ENCODE measurements around the gene UTS2R.

The UTS2R gene

DNA sequence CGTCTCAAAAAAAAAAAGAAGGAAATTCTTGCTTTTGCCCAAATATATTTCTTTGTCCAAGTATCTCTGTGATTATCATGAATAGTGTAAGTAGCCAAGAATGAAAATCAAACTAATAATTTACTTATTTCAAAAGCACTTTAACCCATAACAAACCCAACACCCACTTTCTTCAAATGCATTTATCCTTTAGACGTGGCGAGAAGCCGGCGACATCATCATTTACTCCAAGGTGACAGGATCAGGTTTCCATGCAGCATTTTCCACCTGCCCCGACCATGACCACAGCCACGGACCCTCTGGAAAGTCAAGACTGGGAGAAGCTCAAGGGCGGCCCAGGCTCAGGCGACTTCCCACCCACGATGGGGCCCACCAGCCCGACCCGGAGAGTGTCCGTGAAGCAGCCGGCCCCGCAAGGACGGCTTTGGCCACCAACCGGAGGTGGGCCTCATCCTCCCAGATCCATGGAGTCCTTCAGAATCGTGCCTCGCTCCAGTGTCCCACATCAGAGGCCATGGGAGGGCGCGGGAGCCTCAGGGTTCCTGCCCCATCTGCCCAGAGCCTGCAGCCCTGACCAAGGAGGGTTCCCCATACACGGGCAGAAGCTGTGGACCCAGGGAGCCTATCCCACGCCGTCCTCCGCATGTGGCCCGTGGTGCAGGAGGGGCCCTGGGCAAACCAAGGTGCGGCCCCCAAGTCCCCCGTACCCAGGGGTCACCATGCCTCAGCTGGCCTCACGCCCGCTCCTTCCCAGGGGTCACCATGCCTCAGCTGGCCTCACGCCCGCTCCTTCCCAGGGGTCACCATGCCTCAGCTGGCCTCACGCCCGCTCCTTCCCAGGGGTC is 18.7 kb downstream of the UTS2R start:
- Histone ChIP-seq H3K9me3 (ENCODE audit: control insufficient read depth in 1 of 2, low read length in 2 of 2) (no peaks in the 10 kb centered on the region), H3K4me3 (ENCODE audit: low read depth in 1 of 2, low read length in 2 of 2) (no peak overlapping the region), H3K36me3 (ENCODE audit: control insufficient read depth in 1 of 2, insufficient read depth in 2 of 2, low read length in 2 of 2) (peaks cover 0 to 16% of the 10 kb centered on the region in 2 donors), H3K27ac (ENCODE audit: low read depth, low read length) (no peak overlapping the region), H3K27me3 (ENCODE audit: control insufficient read depth in 1 of 2, insufficient read depth in 2 of 2, low read length in 2 of 2) (peaks cover 16 to 19% of the 10 kb centered on the region in 2 donors), H3K4me1 (ENCODE audit: control insufficient read depth in 1 of 2, insufficient read depth in 2 of 2, low read length in 2 of 2) (peaks cover 0 to 10% of the 10 kb centered on the region in 2 donors), H3K9ac (ENCODE audit: low read depth in 1 of 2, low read length in 2 of 2) (no peak overlapping the region)

DNA sequence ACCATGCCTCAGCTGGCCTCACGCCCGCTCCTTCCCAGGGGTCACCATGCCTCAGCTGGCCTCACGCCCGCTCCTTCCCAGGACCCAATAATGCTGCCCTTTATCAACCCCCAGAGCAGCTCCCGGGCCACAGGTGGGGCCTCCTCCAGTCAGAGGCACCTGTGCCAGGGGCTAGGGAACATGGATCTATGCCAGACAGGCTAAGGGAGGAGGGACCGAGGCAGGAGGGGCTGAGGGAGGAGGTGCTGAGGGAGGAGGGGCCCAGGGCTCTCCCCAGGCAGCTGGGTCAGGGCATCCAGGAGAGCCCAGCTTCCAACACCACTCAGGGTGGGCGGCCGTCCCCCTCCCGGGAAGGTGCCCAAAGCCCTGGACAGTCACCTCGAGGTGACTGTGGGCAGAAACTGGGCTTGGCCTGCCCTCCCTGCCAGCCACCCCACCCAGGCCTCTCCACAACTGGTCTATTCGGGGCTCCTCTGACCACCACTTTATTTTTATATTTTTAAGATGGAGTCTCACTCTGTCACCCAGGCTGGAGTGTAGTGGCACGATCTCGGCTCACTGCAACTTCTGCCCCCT is 19.4 kb downstream of the UTS2R start:
- Histone ChIP-seq H3K4me3 (ENCODE audit: low read depth in 1 of 2, low read length in 2 of 2) (no peak overlapping the region), H3K9me3 (ENCODE audit: control insufficient read depth in 1 of 2, low read length in 2 of 2) (no peaks in the 10 kb centered on the region), H3K27me3 (ENCODE audit: control insufficient read depth in 1 of 2, insufficient read depth in 2 of 2, low read length in 2 of 2) (peaks cover 16 to 19% of the 10 kb centered on the region in 2 donors), H3K4me1 (ENCODE audit: control insufficient read depth in 1 of 2, insufficient read depth in 2 of 2, low read length in 2 of 2) (peaks cover 0 to 10% of the 10 kb centered on the region in 2 donors), H3K27ac (ENCODE audit: low read depth, low read length) (no peak overlapping the region), H3K9ac (ENCODE audit: low read depth in 1 of 2, low read length in 2 of 2) (no peak overlapping the region), H3K36me3 (ENCODE audit: control insufficient read depth in 1 of 2, insufficient read depth in 2 of 2, low read length in 2 of 2) (peaks cover 0 to 16% of the 10 kb centered on the region in 2 donors)

DNA sequence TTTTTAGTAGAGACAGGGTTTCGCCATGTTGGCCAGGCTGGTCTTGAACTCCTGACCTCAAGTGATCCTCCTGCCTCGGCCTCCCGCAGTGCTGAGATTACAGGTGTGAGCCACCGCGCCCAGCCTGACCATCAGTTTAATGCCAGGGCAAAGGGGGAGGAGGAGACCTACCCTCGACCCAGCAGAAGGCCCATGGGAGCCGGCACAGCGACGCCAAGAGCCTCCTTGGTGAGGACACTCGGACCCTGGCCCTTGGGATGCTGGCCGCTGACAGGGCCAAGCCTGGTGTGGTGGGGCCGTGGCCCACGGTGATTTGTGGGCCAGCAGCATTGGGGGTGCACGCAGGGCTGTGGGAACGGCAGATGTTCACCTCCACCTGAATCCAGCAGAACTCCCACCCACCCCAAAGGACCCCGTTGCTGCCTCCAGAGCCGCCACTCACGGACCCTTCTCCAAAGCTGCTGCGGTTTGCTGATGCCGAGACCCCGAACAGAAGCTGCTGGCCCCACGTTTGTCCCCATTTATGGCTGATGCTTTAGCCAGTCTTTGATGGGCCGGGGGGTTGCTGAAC is 20.0 kb downstream of the UTS2R start:
- H3K9ac ChIP-seq (ENCODE audit: low read depth in 1 of 2, low read length in 2 of 2): no peak overlapping the region
- peaks cover 0 to 16% of the 10 kb centered on the region in 2 donors for H3K36me3 ChIP-seq (ENCODE audit: control insufficient read depth in 1 of 2, insufficient read depth in 2 of 2, low read length in 2 of 2)
- H3K27me3 ChIP-seq (ENCODE audit: control insufficient read depth in 1 of 2, insufficient read depth in 2 of 2, low read length in 2 of 2): peaks cover 16% of the 10 kb centered on the region in 2 donors
- H3K4me1 ChIP-seq (ENCODE audit: control insufficient read depth in 1 of 2, insufficient read depth in 2 of 2, low read length in 2 of 2): peaks cover 0 to 10% of the 10 kb centered on the region in 2 donors
- no peak overlapping the region for H3K27ac ChIP-seq (ENCODE audit: low read depth, low read length)
- no peak overlapping the region for H3K4me3 ChIP-seq (ENCODE audit: low read depth in 1 of 2, low read length in 2 of 2)
- no peaks in the 10 kb centered on the region for H3K9me3 ChIP-seq (ENCODE audit: control insufficient read depth in 1 of 2, low read length in 2 of 2)

DNA sequence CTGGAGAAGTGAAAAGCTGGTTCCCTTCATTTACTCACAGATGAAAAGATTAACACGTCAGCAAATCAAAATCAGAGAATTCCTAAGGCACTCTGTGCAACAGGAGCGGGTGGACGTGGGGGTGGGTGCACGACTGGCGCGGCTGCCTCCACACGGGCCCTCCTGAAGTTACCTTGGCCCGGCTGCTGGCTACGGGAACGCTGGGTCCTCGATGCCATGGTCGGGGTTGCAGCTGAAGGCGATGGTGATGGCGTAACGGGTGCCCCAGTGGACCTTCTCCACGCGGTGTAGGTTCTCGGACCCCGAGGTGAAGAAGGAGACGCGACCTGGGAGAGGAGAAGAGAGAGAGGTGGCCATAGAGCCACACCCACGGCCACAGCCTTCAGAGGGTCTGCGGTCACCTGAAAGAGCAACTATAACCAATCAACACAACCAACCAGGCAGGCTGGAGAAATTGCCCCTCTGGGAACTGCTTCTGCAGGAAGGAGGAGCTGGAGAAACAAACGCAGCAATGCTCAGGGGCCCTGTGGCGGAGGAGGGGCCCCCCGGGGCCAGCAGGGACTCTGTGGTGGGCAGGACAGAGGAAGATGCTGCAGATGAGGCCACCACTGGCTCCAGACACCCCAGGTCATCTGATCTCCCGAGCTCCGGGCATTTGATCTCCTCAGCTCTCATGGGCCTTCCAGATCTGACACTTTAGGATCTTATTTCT is 20.8 kb downstream of the UTS2R start:
- peaks cover 0 to 16% of the 10 kb centered on the region in 2 donors for H3K36me3 ChIP-seq (ENCODE audit: control insufficient read depth in 1 of 2, insufficient read depth in 2 of 2, low read length in 2 of 2)
- no peak overlapping the region for H3K9ac ChIP-seq (ENCODE audit: low read depth in 1 of 2, low read length in 2 of 2)
- no peak overlapping the region for H3K4me3 ChIP-seq (ENCODE audit: low read depth in 1 of 2, low read length in 2 of 2)
- no peaks in the 10 kb centered on the region for H3K9me3 ChIP-seq (ENCODE audit: control insufficient read depth in 1 of 2, low read length in 2 of 2)
- peaks cover 9 to 10% of the 10 kb centered on the region in 2 donors for H3K27me3 ChIP-seq (ENCODE audit: control insufficient read depth in 1 of 2, insufficient read depth in 2 of 2, low read length in 2 of 2)
- H3K27ac ChIP-seq (ENCODE audit: low read depth, low read length): no peak overlapping the region
- H3K4me1 ChIP-seq (ENCODE audit: control insufficient read depth in 1 of 2, insufficient read depth in 2 of 2, low read length in 2 of 2): peaks cover 0 to 6% of the 10 kb centered on the region in 2 donors

GRCh38 chr17:82392941-82393340 is 21.4 kb downstream of the UTS2R start:
- Histone ChIP-seq H3K9ac (ENCODE audit: low read depth in 1 of 2, low read length in 2 of 2) (no peak overlapping the region), H3K27me3 (ENCODE audit: control insufficient read depth in 1 of 2, insufficient read depth in 2 of 2, low read length in 2 of 2) (peaks cover 3 to 4% of the 10 kb centered on the region in 2 donors), H3K4me3 (ENCODE audit: low read depth in 1 of 2, low read length in 2 of 2) (no peak overlapping the region), H3K27ac (ENCODE audit: low read depth, low read length) (no peak overlapping the region), H3K9me3 (ENCODE audit: control insufficient read depth in 1 of 2, low read length in 2 of 2) (no peaks in the 10 kb centered on the region), H3K36me3 (ENCODE audit: control insufficient read depth in 1 of 2, insufficient read depth in 2 of 2, low read length in 2 of 2) (peaks cover 0 to 20% of the 10 kb centered on the region in 2 donors), H3K4me1 (ENCODE audit: control insufficient read depth in 1 of 2, insufficient read depth in 2 of 2, low read length in 2 of 2) (peaks cover 0 to 4% of the 10 kb centered on the region in 2 donors)

- Histone ChIP-seq H3K27me3 (ENCODE audit: control insufficient read depth in 1 of 2, insufficient read depth in 2 of 2, low read length in 2 of 2) (no peaks in the 10 kb centered on the region), H3K9me3 (ENCODE audit: control insufficient read depth in 1 of 2, low read length in 2 of 2) (no peaks in the 10 kb centered on the region), H3K36me3 (ENCODE audit: control insufficient read depth in 1 of 2, insufficient read depth in 2 of 2, low read length in 2 of 2) (peaks cover 0 to 20% of the 10 kb centered on the region in 2 donors), H3K9ac (ENCODE audit: low read depth in 1 of 2, low read length in 2 of 2) (no peak overlapping the region), H3K27ac (ENCODE audit: low read depth, low read length) (no peak overlapping the region), H3K4me1 (ENCODE audit: control insufficient read depth in 1 of 2, insufficient read depth in 2 of 2, low read length in 2 of 2) (no peaks in the 10 kb centered on the region), H3K4me3 (ENCODE audit: low read depth in 1 of 2, low read length in 2 of 2) (no peak overlapping the region)
Measured at GRCh38 chr17:82394278-82394677, 22.7 kb downstream of the UTS2R start.

DNA sequence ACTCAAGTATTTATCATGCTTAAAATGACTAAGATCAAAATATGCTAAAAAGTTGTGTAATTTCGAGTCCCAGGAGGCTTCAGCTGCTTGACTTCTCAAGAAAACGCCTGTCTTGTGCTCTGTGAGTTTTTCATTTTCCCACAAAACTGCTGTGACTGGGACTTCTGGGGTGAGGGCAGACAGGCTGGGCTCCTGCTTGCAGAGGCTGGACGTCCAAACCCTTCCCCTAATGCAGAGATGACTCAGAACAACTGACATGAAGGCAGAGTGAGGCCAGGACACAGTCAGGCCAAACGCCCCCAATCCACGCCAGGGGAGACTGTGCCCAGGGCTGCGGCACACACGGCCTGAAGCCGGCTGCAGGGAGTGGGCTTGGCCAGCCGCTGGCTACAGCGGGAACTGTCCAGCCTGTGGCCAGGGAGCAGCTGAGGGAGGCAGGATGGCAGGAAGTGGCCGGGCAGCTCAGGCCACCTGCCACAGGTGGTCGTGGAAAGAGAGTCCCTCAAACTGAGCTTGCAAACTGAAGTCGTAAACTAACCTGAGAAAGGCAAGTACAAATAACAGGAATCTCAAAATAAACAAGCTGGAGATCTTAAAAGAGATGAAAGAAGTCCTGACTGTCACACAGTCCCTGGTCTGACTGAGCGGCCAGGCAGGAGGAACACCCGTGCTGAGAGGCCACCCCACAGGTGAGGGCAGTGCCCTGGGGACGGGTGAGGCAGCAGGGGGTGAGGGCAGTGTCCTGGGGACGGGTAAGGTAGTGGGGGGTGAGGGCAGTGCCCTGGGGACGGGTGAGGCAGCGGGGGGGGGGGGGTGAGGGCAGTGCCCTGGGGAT is 25.3 kb downstream of the UTS2R start:
- Histone ChIP-seq H3K4me1 (ENCODE audit: control insufficient read depth in 1 of 2, insufficient read depth in 2 of 2, low read length in 2 of 2) (no peaks in the 10 kb centered on the region), H3K9me3 (ENCODE audit: control insufficient read depth in 1 of 2, low read length in 2 of 2) (no peaks in the 10 kb centered on the region), H3K4me3 (ENCODE audit: low read depth in 1 of 2, low read length in 2 of 2) (no peak overlapping the region), H3K27ac (ENCODE audit: low read depth, low read length) (no peak overlapping the region), H3K9ac (ENCODE audit: low read depth in 1 of 2, low read length in 2 of 2) (no peak overlapping the region), H3K36me3 (ENCODE audit: control insufficient read depth in 1 of 2, insufficient read depth in 2 of 2, low read length in 2 of 2) (peaks cover 0 to 25% of the 10 kb centered on the region in 2 donors), H3K27me3 (ENCODE audit: control insufficient read depth in 1 of 2, insufficient read depth in 2 of 2, low read length in 2 of 2) (no peaks in the 10 kb centered on the region)

- Histone ChIP-seq H3K27me3 (ENCODE audit: control insufficient read depth in 1 of 2, insufficient read depth in 2 of 2, low read length in 2 of 2) (no peaks in the 10 kb centered on the region), H3K9ac (ENCODE audit: low read depth in 1 of 2, low read length in 2 of 2) (no peak overlapping the region), H3K4me3 (ENCODE audit: low read depth in 1 of 2, low read length in 2 of 2) (no peak overlapping the region), H3K4me1 (ENCODE audit: control insufficient read depth in 1 of 2, insufficient read depth in 2 of 2, low read length in 2 of 2) (no peaks in the 10 kb centered on the region), H3K36me3 (ENCODE audit: control insufficient read depth in 1 of 2, insufficient read depth in 2 of 2, low read length in 2 of 2) (peaks cover 0 to 21% of the 10 kb centered on the region in 2 donors), H3K9me3 (ENCODE audit: control insufficient read depth in 1 of 2, low read length in 2 of 2) (no peaks in the 10 kb centered on the region), H3K27ac (ENCODE audit: low read depth, low read length) (no peak overlapping the region)
Measured at GRCh38 chr17:82397449-82398335, 26.1 kb downstream of the UTS2R start.

DNA sequence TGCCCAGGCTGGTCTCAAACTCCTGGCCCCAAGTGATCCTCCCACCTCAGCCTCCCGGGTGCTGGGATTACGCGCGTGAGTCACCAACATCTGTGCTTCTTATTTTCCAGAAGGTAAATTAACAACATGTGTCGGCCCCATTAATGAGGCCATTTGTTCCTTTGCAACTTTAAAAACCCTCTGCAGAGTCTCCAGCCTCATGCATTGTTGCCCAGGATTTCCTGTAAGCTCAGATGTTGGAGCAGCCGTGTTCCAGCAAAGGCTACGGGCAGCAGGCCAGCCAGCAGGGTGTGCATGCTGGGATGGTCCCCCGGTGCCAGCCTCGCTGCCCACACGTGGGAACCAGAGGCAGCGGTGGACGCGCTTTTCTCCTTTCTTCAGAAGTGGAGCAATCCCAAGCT is 27.5 kb downstream of the UTS2R start:
- Histone ChIP-seq H3K4me1 (ENCODE audit: control insufficient read depth in 1 of 2, insufficient read depth in 2 of 2, low read length in 2 of 2) (no peaks in the 10 kb centered on the region), H3K27me3 (ENCODE audit: control insufficient read depth in 1 of 2, insufficient read depth in 2 of 2, low read length in 2 of 2) (no peaks in the 10 kb centered on the region), H3K27ac (ENCODE audit: low read depth, low read length) (no peak overlapping the region), H3K4me3 (ENCODE audit: low read depth in 1 of 2, low read length in 2 of 2) (no peak overlapping the region), H3K36me3 (ENCODE audit: control insufficient read depth in 1 of 2, insufficient read depth in 2 of 2, low read length in 2 of 2) (peaks cover 4 to 22% of the 10 kb centered on the region in 2 donors), H3K9ac (ENCODE audit: low read depth in 1 of 2, low read length in 2 of 2) (no peak overlapping the region), H3K9me3 (ENCODE audit: control insufficient read depth in 1 of 2, low read length in 2 of 2) (no peaks in the 10 kb centered on the region)
